HepG2 (cell line): ENCODE results near the gene RBPJ.

ENCODE experiments used
- KLF15 ChIP-seq: sonication (generic); formaldehyde crosslinking; IDR thresholded peaks from 2 replicates; pipeline ENCODE4 v1.8.1; 2023; ENCODE audit warnings: borderline replicate concordance, mild to moderate bottlenecking, inconsistent platforms, missing genetic modification reagents, mixed read lengths
- MXI1 ChIP-seq: IDR thresholded peaks from 3 replicates; pipeline ENCODE4 v1.6.1; 2012; ENCODE audit warnings: low read depth, low read length, inconsistent platforms, borderline replicate concordance
- NONO ChIP-seq, 2 experiments: fragments of 450-650 bp in 1 of 2; sonication (generic) in 1 of 2; formaldehyde crosslinking in 1 of 2; IDR thresholded peaks in 1 of 2; conservative IDR thresholded peaks in 1 of 2; 2 replicates each; pipeline versions ENCODE4 v1.6.1 to v1.8.0; 2017 to 2022; ENCODE audit warnings: mild to moderate bottlenecking in 1 of 2, missing genetic modification reagents in 1 of 2, moderate library complexity in 1 of 2
- POLR2A ChIP-seq, 2 experiments: IDR thresholded peaks; 2 replicates each; pipeline ENCODE4 v1.6.1; 2011; ENCODE audit warnings: low read depth in 2 of 2, low read length in 2 of 2, mild to moderate bottlenecking in 1 of 2, moderate library complexity in 1 of 2; ENCODE audit not compliant: insufficient read depth in 1 of 2
- RFXANK ChIP-seq: IDR thresholded peaks from 2 replicates; pipeline ENCODE4 v1.6.1; 2016
- TEAD3 ChIP-seq: optimal IDR thresholded peaks from 2 replicates; pipeline ENCODE3; 2016; ENCODE audit warnings: borderline replicate concordance
- U2AF1 ChIP-seq: fragments of 200-400 bp; formaldehyde crosslinking; optimal IDR thresholded peaks from 2 replicates; pipeline ENCODE3; 2017; ENCODE audit warnings: mild to moderate bottlenecking, low read depth, low read length
- ZNF10 ChIP-seq: sonication (generic); formaldehyde crosslinking; IDR thresholded peaks from 2 replicates; pipeline ENCODE4 v1.4.0; 2020; ENCODE audit warnings: mild to moderate bottlenecking, low read depth, missing genetic modification reagents, borderline replicate concordance
- ZNF441 ChIP-seq: sonication (generic); formaldehyde crosslinking; IDR thresholded peaks from 2 replicates; pipeline ENCODE4 v1.7.0; 2021; ENCODE audit warnings: missing genetic modification reagents, borderline replicate concordance
- TF ChIP-seq, protein P1 (sequence below): sonication (generic); formaldehyde crosslinking; IDR thresholded peaks from 2 replicates; pipeline ENCODE4 v1.4.0; 2020; ENCODE audit warnings: missing genetic modification reagents
- TF ChIP-seq, protein P2 (sequence below): sonication (generic); formaldehyde crosslinking; IDR thresholded peaks from 2 replicates; pipeline ENCODE4 v1.5.0; 2020; ENCODE audit warnings: mild to moderate bottlenecking, missing genetic modification reagents
- TF ChIP-seq, protein P3 (sequence below): sonication (generic); formaldehyde crosslinking; IDR thresholded peaks from 2 replicates; pipeline ENCODE4 v1.5.0; 2020; ENCODE audit warnings: mild to moderate bottlenecking, missing genetic modification reagents, moderate library complexity

DNA sequence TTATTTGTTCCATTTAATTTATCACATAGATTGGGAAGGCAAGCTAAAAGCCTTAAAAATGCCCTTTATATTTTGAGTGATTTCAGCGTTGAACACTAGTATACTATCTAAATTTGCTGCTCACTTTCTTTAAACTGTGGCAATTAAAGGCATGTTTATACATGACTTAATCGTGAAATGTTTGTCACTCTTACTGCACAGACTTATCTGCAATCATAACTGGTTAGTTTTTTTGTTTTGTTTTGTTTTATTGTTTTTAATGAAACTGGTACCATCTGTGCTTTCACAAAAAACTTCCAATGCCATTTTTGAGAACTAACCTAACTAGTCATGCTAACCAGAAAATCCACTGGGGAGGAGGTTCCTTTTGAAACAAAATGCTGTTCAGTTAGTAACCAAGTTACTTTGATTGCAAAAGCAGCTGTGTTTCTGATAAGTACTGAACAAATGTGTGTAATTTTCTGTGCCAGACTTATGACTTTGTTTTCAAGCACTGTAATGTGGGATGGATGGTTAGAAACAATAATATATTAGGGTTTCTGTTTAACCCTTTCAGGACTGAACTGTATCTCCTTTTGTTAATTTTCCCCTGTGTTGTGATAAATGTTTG lies 113.3 kb downstream of the RBPJ start:
- TF ChIP-seq ZNF441 (CRISPR knock-in tag), result no peak
- TF ChIP-seq, protein P1, sequence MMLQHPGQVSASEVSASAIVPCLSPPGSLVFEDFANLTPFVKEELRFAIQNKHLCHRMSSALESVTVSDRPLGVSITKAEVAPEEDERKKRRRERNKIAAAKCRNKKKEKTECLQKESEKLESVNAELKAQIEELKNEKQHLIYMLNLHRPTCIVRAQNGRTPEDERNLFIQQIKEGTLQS (CRISPR knock-in tag), result no peak
- TF ChIP-seq, protein P2, sequence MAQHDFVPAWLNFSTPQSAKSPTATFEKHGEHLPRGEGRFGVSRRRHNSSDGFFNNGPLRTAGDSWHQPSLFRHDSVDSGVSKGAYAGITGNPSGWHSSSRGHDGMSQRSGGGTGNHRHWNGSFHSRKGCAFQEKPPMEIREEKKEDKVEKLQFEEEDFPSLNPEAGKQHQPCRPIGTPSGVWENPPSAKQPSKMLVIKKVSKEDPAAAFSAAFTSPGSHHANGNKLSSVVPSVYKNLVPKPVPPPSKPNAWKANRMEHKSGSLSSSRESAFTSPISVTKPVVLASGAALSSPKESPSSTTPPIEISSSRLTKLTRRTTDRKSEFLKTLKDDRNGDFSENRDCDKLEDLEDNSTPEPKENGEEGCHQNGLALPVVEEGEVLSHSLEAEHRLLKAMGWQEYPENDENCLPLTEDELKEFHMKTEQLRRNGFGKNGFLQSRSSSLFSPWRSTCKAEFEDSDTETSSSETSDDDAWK (CRISPR knock-in tag), result no peak
- TF ChIP-seq, protein P3, sequence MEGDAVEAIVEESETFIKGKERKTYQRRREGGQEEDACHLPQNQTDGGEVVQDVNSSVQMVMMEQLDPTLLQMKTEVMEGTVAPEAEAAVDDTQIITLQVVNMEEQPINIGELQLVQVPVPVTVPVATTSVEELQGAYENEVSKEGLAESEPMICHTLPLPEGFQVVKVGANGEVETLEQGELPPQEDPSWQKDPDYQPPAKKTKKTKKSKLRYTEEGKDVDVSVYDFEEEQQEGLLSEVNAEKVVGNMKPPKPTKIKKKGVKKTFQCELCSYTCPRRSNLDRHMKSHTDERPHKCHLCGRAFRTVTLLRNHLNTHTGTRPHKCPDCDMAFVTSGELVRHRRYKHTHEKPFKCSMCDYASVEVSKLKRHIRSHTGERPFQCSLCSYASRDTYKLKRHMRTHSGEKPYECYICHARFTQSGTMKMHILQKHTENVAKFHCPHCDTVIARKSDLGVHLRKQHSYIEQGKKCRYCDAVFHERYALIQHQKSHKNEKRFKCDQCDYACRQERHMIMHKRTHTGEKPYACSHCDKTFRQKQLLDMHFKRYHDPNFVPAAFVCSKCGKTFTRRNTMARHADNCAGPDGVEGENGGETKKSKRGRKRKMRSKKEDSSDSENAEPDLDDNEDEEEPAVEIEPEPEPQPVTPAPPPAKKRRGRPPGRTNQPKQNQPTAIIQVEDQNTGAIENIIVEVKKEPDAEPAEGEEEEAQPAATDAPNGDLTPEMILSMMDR, result no peak
- no peak for TF ChIP-seq POLR2A (IDR thresholded peaks at IDR 0.05; ENCODE audit: insufficient read depth in 1 of 2, low read depth in 2 of 2, low read length in 2 of 2)
- TF ChIP-seq TEAD3 (CRISPR knock-in tag), result no peak
- TF ChIP-seq U2AF1, result no peak
- TF ChIP-seq NONO (IDR thresholded peaks at IDR 0.05), result no peak
- no peak for TF ChIP-seq NONO (CRISPR knock-in tag; conservative IDR thresholded peaks at IDR 0.05)
- TF ChIP-seq MXI1, result no peak
- no peak for TF ChIP-seq RFXANK (CRISPR knock-in tag)
- no peak for TF ChIP-seq KLF15
- no peak for TF ChIP-seq ZNF10
